Measurements from ENCODE around the gene EPB41L5. TPM values are rescaled to one million over a fixed set of nuclear protein-coding genes. Genes with fewer than 3 reads are reported as not detected.
A peak's percentile ranks its signal among the peaks of the same experiment; 100 is the strongest.

Gene EPB41L5
- total and polyA plus RNA-seq, 9 of the 15 experiments (the other 6 are each of a cell fraction or from before 2014, with no cell fraction given): 2.3 to 14.1 (median 8.2) TPM

DNA sequence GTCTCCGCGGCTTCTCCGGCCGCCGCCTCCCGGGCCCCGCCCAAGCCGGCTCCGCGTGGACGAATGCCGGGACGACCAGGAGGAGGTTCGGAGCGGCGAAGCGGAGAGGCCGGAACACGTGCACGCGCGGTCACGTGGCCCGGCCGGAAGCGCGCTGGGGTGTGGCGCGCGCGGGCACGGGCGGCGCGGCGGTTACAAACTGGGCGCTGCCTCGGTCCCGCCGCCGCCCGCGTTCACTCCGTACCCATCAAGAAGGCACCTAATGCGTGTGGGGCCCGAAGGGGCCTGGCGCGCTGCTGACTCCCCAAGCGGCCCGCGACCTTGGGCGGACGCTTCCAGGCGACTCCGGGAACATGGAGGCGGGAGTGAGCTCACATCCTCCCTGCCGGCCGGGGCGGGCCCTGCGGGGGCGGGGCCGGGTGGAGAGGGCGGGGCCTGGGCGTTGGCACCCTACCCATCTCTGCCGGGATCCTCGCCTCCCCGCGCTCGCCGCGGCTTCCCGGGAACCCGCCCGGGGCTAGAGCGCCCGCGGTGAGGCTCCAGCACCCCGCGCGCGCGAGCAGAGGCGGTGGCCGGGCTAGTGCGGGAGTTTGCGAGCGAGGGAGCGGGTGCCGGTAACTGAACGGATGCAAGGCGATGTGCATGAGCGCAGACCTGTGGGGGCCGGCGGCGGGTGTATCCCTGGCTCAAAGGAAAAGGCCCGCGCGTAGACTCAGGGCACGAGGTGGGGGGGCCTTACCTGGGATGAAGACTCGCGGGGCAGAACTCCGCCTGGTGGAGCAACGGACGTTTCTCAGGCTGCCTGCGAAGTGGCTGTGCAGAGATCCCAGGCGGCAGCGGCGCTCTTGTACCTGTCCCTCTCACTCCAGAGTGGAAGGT lies 210.4 kb downstream of the EPB41L5 start, which contains the start of gene TMEM185B (continued):
- TF ChIP-seq, protein P1, sequence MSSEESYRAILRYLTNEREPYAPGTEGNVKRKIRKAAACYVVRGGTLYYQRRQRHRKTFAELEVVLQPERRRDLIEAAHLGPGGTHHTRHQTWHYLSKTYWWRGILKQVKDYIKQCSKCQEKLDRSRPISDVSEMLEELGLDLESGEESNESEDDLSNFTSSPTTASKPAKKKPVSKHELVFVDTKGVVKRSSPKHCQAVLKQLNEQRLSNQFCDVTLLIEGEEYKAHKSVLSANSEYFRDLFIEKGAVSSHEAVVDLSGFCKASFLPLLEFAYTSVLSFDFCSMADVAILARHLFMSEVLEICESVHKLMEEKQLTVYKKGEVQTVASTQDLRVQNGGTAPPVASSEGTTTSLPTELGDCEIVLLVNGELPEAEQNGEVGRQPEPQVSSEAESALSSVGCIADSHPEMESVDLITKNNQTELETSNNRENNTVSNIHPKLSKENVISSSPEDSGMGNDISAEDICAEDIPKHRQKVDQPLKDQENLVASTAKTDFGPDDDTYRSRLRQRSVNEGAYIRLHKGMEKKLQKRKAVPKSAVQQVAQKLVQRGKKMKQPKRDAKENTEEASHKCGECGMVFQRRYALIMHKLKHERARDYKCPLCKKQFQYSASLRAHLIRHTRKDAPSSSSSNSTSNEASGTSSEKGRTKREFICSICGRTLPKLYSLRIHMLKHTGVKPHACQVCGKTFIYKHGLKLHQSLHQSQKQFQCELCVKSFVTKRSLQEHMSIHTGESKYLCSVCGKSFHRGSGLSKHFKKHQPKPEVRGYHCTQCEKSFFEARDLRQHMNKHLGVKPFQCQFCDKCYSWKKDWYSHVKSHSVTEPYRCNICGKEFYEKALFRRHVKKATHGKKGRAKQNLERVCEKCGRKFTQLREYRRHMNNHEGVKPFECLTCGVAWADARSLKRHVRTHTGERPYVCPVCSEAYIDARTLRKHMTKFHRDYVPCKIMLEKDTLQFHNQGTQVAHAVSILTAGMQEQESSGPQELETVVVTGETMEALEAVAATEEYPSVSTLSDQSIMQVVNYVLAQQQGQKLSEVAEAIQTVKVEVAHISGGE (CRISPR knock-in tag; IDR thresholded peaks at IDR 0.05): peak in 2 of 3 experiments; percentile 68 to 89; a peak in 3 of 6 replicates
- TF ChIP-seq ZNF766 (CRISPR knock-in tag; conservative IDR thresholded peaks at IDR 0.05): peak; percentile 91
- TF ChIP-seq, protein P2, sequence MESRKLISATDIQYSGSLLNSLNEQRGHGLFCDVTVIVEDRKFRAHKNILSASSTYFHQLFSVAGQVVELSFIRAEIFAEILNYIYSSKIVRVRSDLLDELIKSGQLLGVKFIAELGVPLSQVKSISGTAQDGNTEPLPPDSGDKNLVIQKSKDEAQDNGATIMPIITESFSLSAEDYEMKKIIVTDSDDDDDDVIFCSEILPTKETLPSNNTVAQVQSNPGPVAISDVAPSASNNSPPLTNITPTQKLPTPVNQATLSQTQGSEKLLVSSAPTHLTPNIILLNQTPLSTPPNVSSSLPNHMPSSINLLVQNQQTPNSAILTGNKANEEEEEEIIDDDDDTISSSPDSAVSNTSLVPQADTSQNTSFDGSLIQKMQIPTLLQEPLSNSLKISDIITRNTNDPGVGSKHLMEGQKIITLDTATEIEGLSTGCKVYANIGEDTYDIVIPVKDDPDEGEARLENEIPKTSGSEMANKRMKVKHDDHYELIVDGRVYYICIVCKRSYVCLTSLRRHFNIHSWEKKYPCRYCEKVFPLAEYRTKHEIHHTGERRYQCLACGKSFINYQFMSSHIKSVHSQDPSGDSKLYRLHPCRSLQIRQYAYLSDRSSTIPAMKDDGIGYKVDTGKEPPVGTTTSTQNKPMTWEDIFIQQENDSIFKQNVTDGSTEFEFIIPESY (CRISPR knock-in tag; IDR thresholded peaks at IDR 0.05): peak; percentile 90
- TF ChIP-seq TBP (optimal IDR thresholded peaks at IDR 0.05; ENCODE audit: low read depth, low read length): peak; percentile 63
- peak; percentile 61 for TF ChIP-seq ZNF263 (CRISPR knock-in tag; IDR thresholded peaks at IDR 0.05; ENCODE audit: borderline replicate concordance)
- TF ChIP-seq, protein P3, sequence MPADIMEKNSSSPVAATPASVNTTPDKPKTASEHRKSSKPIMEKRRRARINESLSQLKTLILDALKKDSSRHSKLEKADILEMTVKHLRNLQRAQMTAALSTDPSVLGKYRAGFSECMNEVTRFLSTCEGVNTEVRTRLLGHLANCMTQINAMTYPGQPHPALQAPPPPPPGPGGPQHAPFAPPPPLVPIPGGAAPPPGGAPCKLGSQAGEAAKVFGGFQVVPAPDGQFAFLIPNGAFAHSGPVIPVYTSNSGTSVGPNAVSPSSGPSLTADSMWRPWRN (IDR thresholded peaks at IDR 0.05; ENCODE audit: low read depth): no peak
- TF ChIP-seq, protein P4, sequence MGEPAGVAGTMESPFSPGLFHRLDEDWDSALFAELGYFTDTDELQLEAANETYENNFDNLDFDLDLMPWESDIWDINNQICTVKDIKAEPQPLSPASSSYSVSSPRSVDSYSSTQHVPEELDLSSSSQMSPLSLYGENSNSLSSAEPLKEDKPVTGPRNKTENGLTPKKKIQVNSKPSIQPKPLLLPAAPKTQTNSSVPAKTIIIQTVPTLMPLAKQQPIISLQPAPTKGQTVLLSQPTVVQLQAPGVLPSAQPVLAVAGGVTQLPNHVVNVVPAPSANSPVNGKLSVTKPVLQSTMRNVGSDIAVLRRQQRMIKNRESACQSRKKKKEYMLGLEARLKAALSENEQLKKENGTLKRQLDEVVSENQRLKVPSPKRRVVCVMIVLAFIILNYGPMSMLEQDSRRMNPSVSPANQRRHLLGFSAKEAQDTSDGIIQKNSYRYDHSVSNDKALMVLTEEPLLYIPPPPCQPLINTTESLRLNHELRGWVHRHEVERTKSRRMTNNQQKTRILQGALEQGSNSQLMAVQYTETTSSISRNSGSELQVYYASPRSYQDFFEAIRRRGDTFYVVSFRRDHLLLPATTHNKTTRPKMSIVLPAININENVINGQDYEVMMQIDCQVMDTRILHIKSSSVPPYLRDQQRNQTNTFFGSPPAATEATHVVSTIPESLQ (CRISPR knock-in tag; IDR thresholded peaks at IDR 0.05): 0 out of 2 replicates have a peak, but pooled peaks have one; percentile 75
- peak; percentile 80; the same call in 1 of the 2 replicates for TF ChIP-seq KLF13 (tag; IDR thresholded peaks at IDR 0.05; ENCODE audit: borderline replicate concordance, low read depth)
- TF ChIP-seq MXI1 (IDR thresholded peaks at IDR 0.05; ENCODE audit: low read depth, low read length): peak; percentile 65; the same call in 1 of the 2 replicates
- TF ChIP-seq, protein P5, sequence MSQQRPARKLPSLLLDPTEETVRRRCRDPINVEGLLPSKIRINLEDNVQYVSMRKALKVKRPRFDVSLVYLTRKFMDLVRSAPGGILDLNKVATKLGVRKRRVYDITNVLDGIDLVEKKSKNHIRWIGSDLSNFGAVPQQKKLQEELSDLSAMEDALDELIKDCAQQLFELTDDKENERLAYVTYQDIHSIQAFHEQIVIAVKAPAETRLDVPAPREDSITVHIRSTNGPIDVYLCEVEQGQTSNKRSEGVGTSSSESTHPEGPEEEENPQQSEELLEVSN (IDR thresholded peaks at IDR 0.05; ENCODE audit: borderline replicate concordance in 1 of 2, extremely low read depth in 1 of 2, insufficient read depth in 1 of 2, insufficient read length in 1 of 2, low read depth in 1 of 2, low read length in 1 of 2, poor library complexity in 1 of 2, severe bottlenecking in 1 of 2): peak; percentile 99
- TF ChIP-seq, protein P6, sequence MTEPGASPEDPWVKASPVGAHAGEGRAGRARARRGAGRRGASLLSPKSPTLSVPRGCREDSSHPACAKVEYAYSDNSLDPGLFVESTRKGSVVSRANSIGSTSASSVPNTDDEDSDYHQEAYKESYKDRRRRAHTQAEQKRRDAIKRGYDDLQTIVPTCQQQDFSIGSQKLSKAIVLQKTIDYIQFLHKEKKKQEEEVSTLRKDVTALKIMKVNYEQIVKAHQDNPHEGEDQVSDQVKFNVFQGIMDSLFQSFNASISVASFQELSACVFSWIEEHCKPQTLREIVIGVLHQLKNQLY (CRISPR knock-in tag; conservative IDR thresholded peaks at IDR 0.05): peak in 1 of 2 experiments; percentile 97; a peak in 2 of 4 replicates
- peak; percentile 92 for TF ChIP-seq CTBP1 (IDR thresholded peaks at IDR 0.05; ENCODE audit: borderline replicate concordance)
